GM12872 (cell line): ENCODE results near the gene NIT1.

Source experiments
- CTCF ChIP-seq: IDR thresholded peaks from 3 replicates; pipeline ENCODE4 v1.5.1; 2011; ENCODE audit warnings: low read depth, mild to moderate bottlenecking, low read length, moderate library complexity; ENCODE audit not compliant: insufficient read depth

NIT1 gene

GRCh38 chr1:161100556-161100955 is 17.3 kb upstream of the NIT1 start:
- TF ChIP-seq CTCF = no peak

GRCh38 chr1:161106431-161106830 is 11.5 kb upstream of the NIT1 start:
- no peak for TF ChIP-seq CTCF

GRCh38 chr1:161111117-161111516 is 6.8 kb upstream of the NIT1 start:
- no peak for TF ChIP-seq CTCF

GRCh38 chr1:161111527-161111926 is 6.4 kb upstream of the NIT1 start:
- TF ChIP-seq CTCF = no peak

- no peak for TF ChIP-seq CTCF
These were observed 4.0 kb upstream of the NIT1 start for GRCh38 chr1:161113915-161114314.

- TF ChIP-seq CTCF = no peak
These were observed 3.3 kb upstream of the NIT1 start for GRCh38 chr1:161114556-161114955.

GRCh38 chr1:161115132-161115711 is 2.7 kb upstream of the NIT1 start:
- no peak for TF ChIP-seq CTCF
